HG03108 (cell line): Measurements from ENCODE around the gene MCEMP1.

Experiments used
- ATAC-seq: cut with Tn5 transposase; IDR thresholded peaks from one replicate; pipeline ENCODE4 v1.9.1; 2021; ENCODE audit warnings: moderate library complexity; ENCODE audit not compliant: unreplicated experiment

Gene MCEMP1

DNA sequence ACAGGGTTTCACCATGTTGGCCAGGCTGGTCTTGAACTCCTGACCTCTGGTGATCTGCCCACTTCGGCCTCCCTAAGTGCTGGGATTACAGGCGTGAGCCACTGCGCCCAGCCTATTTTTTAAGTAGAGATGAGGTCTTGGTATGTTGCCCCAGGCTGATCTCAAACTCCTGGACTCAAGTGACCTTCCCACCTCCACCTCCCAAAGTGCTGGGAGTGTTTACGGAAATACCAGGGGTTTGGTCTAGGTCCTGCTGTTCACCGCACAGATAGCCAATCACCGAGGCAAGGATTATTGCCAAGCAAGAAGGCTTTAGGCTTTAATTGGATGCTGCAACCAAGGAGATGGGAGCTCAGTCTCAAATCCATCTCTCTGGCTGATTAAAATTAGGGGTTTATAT is 43.5 kb downstream of the MCEMP1 start:
- no peak for ATAC-seq

DNA sequence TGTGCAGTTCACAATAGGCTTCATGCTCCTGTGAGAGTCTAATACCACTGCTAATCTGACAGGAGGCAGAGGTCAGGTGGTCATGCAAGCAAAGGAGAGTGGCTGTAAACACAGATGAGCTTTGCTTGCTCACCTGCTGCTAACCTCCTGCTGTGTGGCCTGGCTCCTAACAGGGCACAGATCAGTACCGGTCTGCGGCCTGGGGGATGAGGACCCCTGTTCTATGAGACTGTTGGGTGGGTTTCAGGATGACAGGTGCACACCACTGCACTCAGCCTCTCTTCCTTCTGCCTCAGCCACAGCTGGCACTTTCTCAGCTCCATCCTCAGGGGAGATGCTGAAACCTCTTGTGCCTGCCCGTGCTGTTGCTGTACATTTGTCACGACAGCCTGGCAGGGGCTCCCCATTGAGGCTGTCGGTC is 45.4 kb downstream of the MCEMP1 start:
- peak; percentile 68 for ATAC-seq

DNA sequence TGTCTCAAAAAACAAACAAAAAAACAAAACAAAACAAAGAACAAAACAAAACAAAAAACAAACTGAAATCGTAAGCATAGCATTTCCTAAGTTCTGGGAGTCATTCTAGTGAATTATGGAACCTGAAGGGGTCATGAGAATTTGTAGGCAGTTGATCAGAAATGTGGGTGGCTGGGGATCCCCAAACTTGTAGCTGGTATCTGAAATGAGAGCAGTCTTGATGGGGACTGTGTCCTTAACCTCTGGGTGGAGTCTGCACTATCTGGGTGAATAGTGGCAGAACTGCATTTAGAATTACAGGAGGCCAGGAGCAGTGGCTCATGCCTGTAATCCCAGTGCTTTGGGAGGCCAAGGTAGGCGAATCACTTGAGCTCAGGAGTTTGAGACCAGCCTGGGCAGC is 48.9 kb downstream of the MCEMP1 start:
- no peak for ATAC-seq

DNA sequence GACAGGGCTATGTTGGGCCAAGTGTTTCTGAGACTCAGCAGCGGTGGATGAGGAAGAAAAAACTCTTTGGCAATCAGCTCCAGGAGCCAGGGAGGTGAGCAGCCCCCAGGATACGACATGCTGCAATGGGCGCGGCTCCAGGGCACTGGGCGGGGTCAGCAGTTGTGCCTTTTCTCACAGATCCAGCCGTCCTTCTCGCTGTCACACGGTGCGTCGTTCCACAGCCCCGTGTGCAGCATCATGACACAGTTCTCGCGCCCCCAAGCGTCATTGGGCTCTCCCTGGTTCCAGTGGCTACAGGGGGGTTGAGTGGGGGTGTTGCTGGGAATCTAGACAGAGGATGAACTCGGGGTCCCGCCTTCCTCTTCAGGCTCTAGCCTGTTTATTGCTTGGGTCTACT is 52.3 kb downstream of the MCEMP1 start:
- ATAC-seq: no peak
